Central memory CD8-positive, alpha-beta T cell (primary cell): ENCODE results near the gene FUCA1.
"Not testable (repeated sequence)": the region's sequence is repeated elsewhere in the genome, so short reads cannot be mapped to it uniquely, and the experiment has no call there.

Source experiments
- ATAC-seq: fragments of 150-1000 bp; cut with Tn5 transposase; replicated peaks from 2 replicates; pipeline ENCODE4 v1.10.0; 2022; ENCODE audit warnings: mild to moderate bottlenecking, moderate FRiP score, moderate number of reproducible peaks; ENCODE audit not compliant: poor library complexity, severe bottlenecking; ENCODE audit errors: extremely low read depth
- DNase-seq, 2 donors: peaks; one replicate each; pipeline ENCODE4 v3.0.0; 2021; ENCODE audit warnings: low spot score in 2 of 2
- H3K27ac Mint-ChIP-seq: one replicate; pipeline ENCODE4 v1.8.0; 2022; ENCODE audit warnings: low read depth, mild to moderate bottlenecking, moderate library complexity, mixed read lengths
- H3K27me3 Mint-ChIP-seq: one replicate; pipeline ENCODE4 v1.8.0; 2022; ENCODE audit warnings: mixed read lengths
- H3K36me3 Mint-ChIP-seq: one replicate; pipeline ENCODE4 v1.8.0; 2022; ENCODE audit warnings: mild to moderate bottlenecking, moderate library complexity, mixed read lengths; ENCODE audit not compliant: insufficient read depth
- H3K4me1 Mint-ChIP-seq: one replicate; pipeline ENCODE4 v1.8.0; 2022; ENCODE audit warnings: mixed read lengths
- H3K4me3 Mint-ChIP-seq: one replicate; pipeline ENCODE4 v1.8.0; 2022; ENCODE audit warnings: mild to moderate bottlenecking, moderate library complexity, mixed read lengths
- H3K9me3 Mint-ChIP-seq: one replicate; pipeline ENCODE4 v1.8.0; 2022; ENCODE audit warnings: mixed read lengths

The FUCA1 gene

GRCh38 chr1:23804183-23804835 lies 63.8 kb downstream of the FUCA1 start:
- H3K27ac Mint-ChIP-seq: no peak overlapping the region
- H3K36me3 Mint-ChIP-seq: peaks cover 3% of the 10 kb centered on the region
- H3K9me3 Mint-ChIP-seq: no peaks in the 10 kb centered on the region
- H3K4me1 Mint-ChIP-seq: peaks cover 10% of the 10 kb centered on the region
- no peak overlapping the region for H3K4me3 Mint-ChIP-seq
- no peaks in the 10 kb centered on the region for H3K27me3 Mint-ChIP-seq
- DNase-seq (no peak), ATAC-seq (no peak)

GRCh38 chr1:23803674-23804073 lies 64.4 kb downstream of the FUCA1 start:
- Mint-ChIP-seq H3K27ac (no peak overlapping the region), H3K36me3 (peaks cover 3% of the 10 kb centered on the region), H3K9me3 (no peaks in the 10 kb centered on the region), H3K4me1 (peaks cover 16% of the 10 kb centered on the region), H3K27me3 (no peaks in the 10 kb centered on the region), H3K4me3 (no peak overlapping the region)
- DNase-seq: no peak
- ATAC-seq: no peak

GRCh38 chr1:23802809-23803342 lies 65.2 kb downstream of the FUCA1 start:
- H3K27me3 Mint-ChIP-seq, DNase-seq, H3K4me3 Mint-ChIP-seq, ATAC-seq, H3K27ac Mint-ChIP-seq, H3K9me3 Mint-ChIP-seq, H3K36me3 Mint-ChIP-seq: not testable (repeated sequence)
- peaks cover 19% of the 10 kb centered on the region for H3K4me1 Mint-ChIP-seq

GRCh38 chr1:23801876-23802275 lies 66.2 kb downstream of the FUCA1 start:
- peak overlapping the region; percentile 84 for H3K4me3 Mint-ChIP-seq
- peaks cover 6% of the 10 kb centered on the region for H3K36me3 Mint-ChIP-seq
- DNase-seq: no peak
- peaks cover 19% of the 10 kb centered on the region for H3K4me1 Mint-ChIP-seq
- no peak overlapping the region for H3K27ac Mint-ChIP-seq
- no peaks in the 10 kb centered on the region for H3K9me3 Mint-ChIP-seq
- H3K27me3 Mint-ChIP-seq: no peaks in the 10 kb centered on the region
- ATAC-seq: no peak

- Mint-ChIP-seq H3K27ac (peak overlapping the region; percentile 67), H3K27me3 (no peaks in the 10 kb centered on the region), H3K4me1 (peaks cover 19% of the 10 kb centered on the region), H3K4me3 (peak overlapping the region; percentile 84), H3K9me3 (no peaks in the 10 kb centered on the region), H3K36me3 (peaks cover 6% of the 10 kb centered on the region)
- DNase-seq: no peak
- ATAC-seq: no peak
Observed at GRCh38 chr1:23801338-23801748, 66.7 kb downstream of the FUCA1 start.

- no peaks in the 10 kb centered on the region for H3K9me3 Mint-ChIP-seq
- peaks cover 19% of the 10 kb centered on the region for H3K4me1 Mint-ChIP-seq
- H3K4me3 Mint-ChIP-seq: peak within 1 kb of the TSS; percentile 84
- DNase-seq: peak; percentile 85 to 92
- H3K27ac Mint-ChIP-seq: peak within 1 kb of the TSS; percentile 67
- H3K27me3 Mint-ChIP-seq: no peaks in the 10 kb centered on the region
- H3K36me3 Mint-ChIP-seq: peaks cover 6% of the 10 kb centered on the region
- peak; percentile 91 for ATAC-seq
Observed at GRCh38 chr1:23800400-23801337, 67.4 kb downstream of the FUCA1 start, which contains the start of gene GALE. Gene GALE, minus strand, starts transcription at chr1:23800754. Its CDS starts 1,747 bp downstream, at chr1:23799007.

GRCh38 chr1:23799570-23800399 lies 68.3 kb downstream of the FUCA1 start:
- ATAC-seq (no peak), DNase-seq (no peak)
- no peaks in the 10 kb centered on the region for H3K9me3 Mint-ChIP-seq
- H3K36me3 Mint-ChIP-seq: peaks cover 8% of the 10 kb centered on the region
- H3K27me3 Mint-ChIP-seq: no peaks in the 10 kb centered on the region
- peak overlapping the region; percentile 67 for H3K27ac Mint-ChIP-seq
- H3K4me1 Mint-ChIP-seq: peaks cover 19% of the 10 kb centered on the region
- H3K4me3 Mint-ChIP-seq: peak overlapping the region; percentile 84

GRCh38 chr1:23799255-23799569 lies 68.9 kb downstream of the FUCA1 start:
- Mint-ChIP-seq H3K27ac (peak overlapping the region; percentile 1), H3K27me3 (no peaks in the 10 kb centered on the region), H3K4me3 (peak overlapping the region; percentile 84), H3K9me3 (no peaks in the 10 kb centered on the region), H3K4me1 (peaks cover 19% of the 10 kb centered on the region), H3K36me3 (peaks cover 7% of the 10 kb centered on the region)
- ATAC-seq: no peak
- no peak for DNase-seq

- DNase-seq: no peak
- Mint-ChIP-seq H3K27me3 (no peaks in the 10 kb centered on the region), H3K36me3 (peaks cover 7% of the 10 kb centered on the region), H3K4me3 (no peak overlapping the region), H3K27ac (peak overlapping the region; percentile 41), H3K9me3 (no peaks in the 10 kb centered on the region), H3K4me1 (peaks cover 19% of the 10 kb centered on the region)
- ATAC-seq: no peak
Observed at GRCh38 chr1:23798662-23799142, 69.4 kb downstream of the FUCA1 start.

GRCh38 chr1:23797478-23798448 lies 70.3 kb downstream of the FUCA1 start:
- ATAC-seq (no peak), DNase-seq (no peak)
- Mint-ChIP-seq H3K4me3 (no peak overlapping the region), H3K4me1 (peaks cover 24% of the 10 kb centered on the region), H3K9me3 (no peaks in the 10 kb centered on the region), H3K27ac (no peak overlapping the region), H3K27me3 (no peaks in the 10 kb centered on the region), H3K36me3 (peaks cover 13% of the 10 kb centered on the region)

- Mint-ChIP-seq H3K27ac (peak overlapping the region; percentile 46), H3K27me3 (no peaks in the 10 kb centered on the region), H3K4me1 (peaks cover 34% of the 10 kb centered on the region), H3K36me3 (peaks cover 16% of the 10 kb centered on the region), H3K4me3 (no peak overlapping the region), H3K9me3 (no peaks in the 10 kb centered on the region)
- DNase-seq (no peak), ATAC-seq (no peak)
Observed at GRCh38 chr1:23796466-23797271, 71.4 kb downstream of the FUCA1 start.
